ENCODE measurements around the gene PPP1R15B. TPM values are rescaled to one million over a fixed set of nuclear protein-coding genes. Genes with fewer than 3 reads are reported as not detected.

PPP1R15B gene
- total RNA-seq, 1 donor from 2014 or later, result 57.5 TPM

DNA sequence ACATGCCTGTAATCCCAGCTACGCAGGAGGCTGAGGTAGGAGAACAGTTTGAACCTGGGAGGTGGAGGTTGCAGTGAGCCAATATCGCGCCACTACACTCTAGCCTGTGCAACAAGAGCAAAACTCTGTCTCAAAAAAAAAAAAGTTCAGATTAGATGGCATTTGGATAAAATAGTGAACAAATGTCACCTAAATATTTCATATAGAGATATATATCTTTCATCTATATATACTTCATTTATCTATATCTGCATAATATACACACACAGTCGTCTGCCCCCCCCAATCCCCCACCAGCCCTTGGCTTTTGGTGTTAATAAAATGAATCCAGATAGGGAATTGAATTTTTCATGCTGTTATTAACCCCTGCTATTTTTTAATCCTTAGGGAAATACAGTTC, 5.0 kb downstream of the PPP1R15B start:
- H3K4me1 Mint-ChIP-seq, result peaks cover 33% of the 10 kb centered on the region
- no peaks in the 10 kb centered on the region for H3K27me3 Mint-ChIP-seq (ENCODE audit: low read depth)
- no peak for TF ChIP-seq CTCF (IDR thresholded peaks at IDR 0.05; ENCODE audit: unreplicated experiment)
- peak overlapping the region; percentile 100 for H3K4me3 Mint-ChIP-seq
- no peak for DNase-seq (ENCODE audit: low spot score in 2 of 2, unreplicated experiment in 2 of 2)
- no peak overlapping the region for H3K27ac Mint-ChIP-seq
- peaks cover 5% of the 10 kb centered on the region for H3K36me3 Mint-ChIP-seq
- no peaks in the 10 kb centered on the region for H3K9me3 Mint-ChIP-seq

DNA sequence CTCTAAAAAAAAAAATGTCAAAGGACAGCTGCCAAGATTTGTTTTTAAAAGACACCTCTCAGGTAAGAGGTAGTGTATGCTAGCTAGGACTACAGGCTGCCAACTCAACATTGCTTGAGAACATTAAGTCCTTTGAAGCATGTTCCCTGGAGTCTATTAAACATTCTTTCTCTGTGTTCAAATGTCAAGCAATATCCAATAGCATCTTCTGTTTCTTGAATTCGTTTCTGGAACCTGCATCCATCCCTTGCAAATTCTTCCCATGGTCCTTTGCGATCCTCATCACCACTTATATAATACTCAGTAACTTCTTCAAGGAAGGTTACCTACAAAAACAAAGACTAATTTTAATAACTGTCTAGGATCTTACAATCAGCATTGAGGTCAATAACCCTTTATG, 5.6 kb downstream of the PPP1R15B start:
- Mint-ChIP-seq H3K27ac (no peak overlapping the region), H3K9me3 (no peaks in the 10 kb centered on the region), H3K36me3 (peaks cover 5% of the 10 kb centered on the region), H3K27me3 (ENCODE audit: low read depth) (no peaks in the 10 kb centered on the region), H3K4me3 (peak overlapping the region; percentile 0), H3K4me1 (peaks cover 35% of the 10 kb centered on the region)
- no peak for DNase-seq (ENCODE audit: low spot score in 2 of 2, unreplicated experiment in 2 of 2)
- no peak for TF ChIP-seq CTCF (IDR thresholded peaks at IDR 0.05; ENCODE audit: unreplicated experiment)

- no peak for TF ChIP-seq CTCF (IDR thresholded peaks at IDR 0.05; ENCODE audit: unreplicated experiment)
- no peaks in the 10 kb centered on the region for H3K27me3 Mint-ChIP-seq (ENCODE audit: low read depth)
- peaks cover 7% of the 10 kb centered on the region for H3K36me3 Mint-ChIP-seq
- no peak overlapping the region for H3K27ac Mint-ChIP-seq
- H3K4me3 Mint-ChIP-seq, result no peak overlapping the region
- no peaks in the 10 kb centered on the region for H3K9me3 Mint-ChIP-seq
- no peak for DNase-seq (ENCODE audit: low spot score in 2 of 2, unreplicated experiment in 2 of 2)
- peaks cover 36% of the 10 kb centered on the region for H3K4me1 Mint-ChIP-seq
Observed at GRCh38 chr1:204404629-204405028, 7.0 kb downstream of the PPP1R15B start.

- no peak for TF ChIP-seq CTCF (IDR thresholded peaks at IDR 0.05; ENCODE audit: unreplicated experiment)
- H3K4me3 Mint-ChIP-seq, result no peak overlapping the region
- no peak for DNase-seq (ENCODE audit: low spot score in 2 of 2, unreplicated experiment in 2 of 2)
- no peaks in the 10 kb centered on the region for H3K9me3 Mint-ChIP-seq
- peaks cover 20% of the 10 kb centered on the region for H3K4me1 Mint-ChIP-seq
- H3K36me3 Mint-ChIP-seq, result peaks cover 13% of the 10 kb centered on the region
- H3K27ac Mint-ChIP-seq, result no peak overlapping the region
- H3K27me3 Mint-ChIP-seq (ENCODE audit: low read depth), result no peaks in the 10 kb centered on the region
Observed at GRCh38 chr1:204402391-204402790, 9.2 kb downstream of the PPP1R15B start.

- H3K27me3 Mint-ChIP-seq (ENCODE audit: low read depth), result no peaks in the 10 kb centered on the region
- no peaks in the 10 kb centered on the region for H3K9me3 Mint-ChIP-seq
- H3K4me1 Mint-ChIP-seq, result peaks cover 17% of the 10 kb centered on the region
- H3K27ac Mint-ChIP-seq, result peak overlapping the region; percentile 31
- peaks cover 13% of the 10 kb centered on the region for H3K36me3 Mint-ChIP-seq
- H3K4me3 Mint-ChIP-seq, result no peak overlapping the region
- DNase-seq (ENCODE audit: low spot score in 2 of 2, unreplicated experiment in 2 of 2), result no peak
- TF ChIP-seq CTCF (IDR thresholded peaks at IDR 0.05; ENCODE audit: unreplicated experiment), result no peak
Observed at GRCh38 chr1:204401730-204402129, 9.9 kb downstream of the PPP1R15B start.

Measured in mesothelial cell of epicardium (in vitro differentiated cells).